ENCODE data around the gene ITGA8.

The ITGA8 gene

GRCh38 chr10:15473396-15473767 is 246.3 kb downstream of the ITGA8 start:
- DNase-seq: no peak
- no peak overlapping the region for H3K4me3 ChIP-seq (ENCODE audit: control insufficient read depth in 1 of 7, extremely low read depth in 1 of 7, insufficient read depth in 4 of 7, low read depth in 2 of 7, low read length in 6 of 7)
- H3K36me3 ChIP-seq (ENCODE audit: control insufficient read depth in 4 of 4, insufficient read depth in 4 of 4, low read length in 3 of 4): no peaks in the 10 kb centered on the region
- no peaks in the 10 kb centered on the region for H3K4me1 ChIP-seq (ENCODE audit: control extremely low read depth in 1 of 4, control insufficient read depth in 4 of 4, insufficient read depth in 4 of 4, low read length in 3 of 4)
- WGBS (ENCODE audit: insufficient coverage): 29% methylated on average over 5 of the region's 5 CpGs
- H3K27me3 ChIP-seq (replicated peaks in 2 of 5; ENCODE audit: control insufficient read depth in 4 of 5, insufficient read depth in 5 of 5, low read length in 4 of 5): peaks cover 0 to 16% (median 3%) of the 10 kb centered on the region in 5 experiments
- POLR2A ChIA-PET: no interaction called here
- CTCF ChIA-PET: no interaction called here
- no peaks in the 10 kb centered on the region for H3K9me3 ChIP-seq (ENCODE audit: control extremely low read depth in 1 of 5, control insufficient read depth in 4 of 5, insufficient read depth in 2 of 5, low read depth in 1 of 5, low read length in 4 of 5)
- H3K27ac ChIP-seq (ENCODE audit: insufficient read depth in 1 of 2, low read depth in 1 of 2, low read length in 2 of 2, poor library complexity in 1 of 2, severe bottlenecking in 2 of 2): no peak overlapping the region

- 76% methylated on average over 13 of the region's 16 CpGs for WGBS (ENCODE audit: insufficient coverage)
- no peaks in the 10 kb centered on the region for H3K9me3 ChIP-seq (ENCODE audit: control extremely low read depth in 1 of 5, control insufficient read depth in 4 of 5, insufficient read depth in 2 of 5, low read depth in 1 of 5, low read length in 4 of 5)
- peaks cover 0 to 13% (median 3%) of the 10 kb centered on the region in 5 experiments for H3K27me3 ChIP-seq (replicated peaks in 2 of 5; ENCODE audit: control insufficient read depth in 4 of 5, insufficient read depth in 5 of 5, low read length in 4 of 5)
- no peak overlapping the region for H3K4me3 ChIP-seq (ENCODE audit: control insufficient read depth in 1 of 7, extremely low read depth in 1 of 7, insufficient read depth in 4 of 7, low read depth in 2 of 7, low read length in 6 of 7)
- no peak for DNase-seq
- H3K4me1 ChIP-seq (ENCODE audit: control extremely low read depth in 1 of 4, control insufficient read depth in 4 of 4, insufficient read depth in 4 of 4, low read length in 3 of 4): no peaks in the 10 kb centered on the region
- ChIA-PET CTCF (no interaction called here), POLR2A (no interaction called here)
- no peak overlapping the region for H3K27ac ChIP-seq (ENCODE audit: insufficient read depth in 1 of 2, low read depth in 1 of 2, low read length in 2 of 2, poor library complexity in 1 of 2, severe bottlenecking in 2 of 2)
- H3K36me3 ChIP-seq (ENCODE audit: control insufficient read depth in 4 of 4, insufficient read depth in 4 of 4, low read length in 3 of 4): no peaks in the 10 kb centered on the region
These were observed 247.0 kb downstream of the ITGA8 start for GRCh38 chr10:15472431-15473395.

GRCh38 chr10:15472008-15472407 is 247.7 kb downstream of the ITGA8 start:
- 90% methylated on average over 2 of the region's 6 CpGs for WGBS (ENCODE audit: insufficient coverage)
- POLR2A ChIA-PET: no interaction called here
- no peak overlapping the region for H3K4me3 ChIP-seq (ENCODE audit: control insufficient read depth in 1 of 7, extremely low read depth in 1 of 7, insufficient read depth in 4 of 7, low read depth in 2 of 7, low read length in 6 of 7)
- H3K27me3 ChIP-seq (replicated peaks in 2 of 5; ENCODE audit: control insufficient read depth in 4 of 5, insufficient read depth in 5 of 5, low read length in 4 of 5): peaks cover 0 to 13% (median 3%) of the 10 kb centered on the region in 5 experiments
- no peaks in the 10 kb centered on the region for H3K9me3 ChIP-seq (ENCODE audit: control extremely low read depth in 1 of 5, control insufficient read depth in 4 of 5, insufficient read depth in 2 of 5, low read depth in 1 of 5, low read length in 4 of 5)
- H3K4me1 ChIP-seq (ENCODE audit: control extremely low read depth in 1 of 4, control insufficient read depth in 4 of 4, insufficient read depth in 4 of 4, low read length in 3 of 4): no peaks in the 10 kb centered on the region
- DNase-seq: no peak
- H3K27ac ChIP-seq (ENCODE audit: insufficient read depth in 1 of 2, low read depth in 1 of 2, low read length in 2 of 2, poor library complexity in 1 of 2, severe bottlenecking in 2 of 2): no peak overlapping the region
- no peaks in the 10 kb centered on the region for H3K36me3 ChIP-seq (ENCODE audit: control insufficient read depth in 4 of 4, insufficient read depth in 4 of 4, low read length in 3 of 4)
- CTCF ChIA-PET: no interaction called here

GRCh38 chr10:15469111-15469510 is 250.6 kb downstream of the ITGA8 start:
- Histone ChIP-seq H3K27me3 (replicated peaks in 2 of 5; ENCODE audit: control insufficient read depth in 4 of 5, insufficient read depth in 5 of 5, low read length in 4 of 5) (peaks cover 0 to 13% (median 3%) of the 10 kb centered on the region in 5 experiments), H3K36me3 (ENCODE audit: control insufficient read depth in 4 of 4, insufficient read depth in 4 of 4, low read length in 3 of 4) (no peaks in the 10 kb centered on the region), H3K4me3 (ENCODE audit: control insufficient read depth in 1 of 7, extremely low read depth in 1 of 7, insufficient read depth in 4 of 7, low read depth in 2 of 7, low read length in 6 of 7) (no peak overlapping the region), H3K27ac (ENCODE audit: insufficient read depth in 1 of 2, low read depth in 1 of 2, low read length in 2 of 2, poor library complexity in 1 of 2, severe bottlenecking in 2 of 2) (no peak overlapping the region), H3K4me1 (ENCODE audit: control extremely low read depth in 1 of 4, control insufficient read depth in 4 of 4, insufficient read depth in 4 of 4, low read length in 3 of 4) (no peaks in the 10 kb centered on the region), H3K9me3 (ENCODE audit: control extremely low read depth in 1 of 5, control insufficient read depth in 4 of 5, insufficient read depth in 2 of 5, low read depth in 1 of 5, low read length in 4 of 5) (no peaks in the 10 kb centered on the region)
- POLR2A ChIA-PET: no interaction called here
- 97% methylated on average over 5 of the region's 5 CpGs for WGBS (ENCODE audit: insufficient coverage)
- DNase-seq: no peak
- CTCF ChIA-PET: no interaction called here

GRCh38 chr10:15464381-15464780 is 255.3 kb downstream of the ITGA8 start:
- Histone ChIP-seq H3K9me3 (ENCODE audit: control extremely low read depth in 1 of 5, control insufficient read depth in 4 of 5, insufficient read depth in 2 of 5, low read depth in 1 of 5, low read length in 4 of 5) (peaks cover 0 to 2% (median 0%) of the 10 kb centered on the region in 5 experiments), H3K27me3 (replicated peaks in 2 of 5; ENCODE audit: control insufficient read depth in 4 of 5, insufficient read depth in 5 of 5, low read length in 4 of 5) (peaks cover 0 to 5% (median 0%) of the 10 kb centered on the region in 5 experiments), H3K4me3 (ENCODE audit: control insufficient read depth in 1 of 7, extremely low read depth in 1 of 7, insufficient read depth in 4 of 7, low read depth in 2 of 7, low read length in 6 of 7) (no peak overlapping the region), H3K4me1 (ENCODE audit: control extremely low read depth in 1 of 4, control insufficient read depth in 4 of 4, insufficient read depth in 4 of 4, low read length in 3 of 4) (no peaks in the 10 kb centered on the region), H3K36me3 (ENCODE audit: control insufficient read depth in 4 of 4, insufficient read depth in 4 of 4, low read length in 3 of 4) (no peaks in the 10 kb centered on the region), H3K27ac (ENCODE audit: insufficient read depth in 1 of 2, low read depth in 1 of 2, low read length in 2 of 2, poor library complexity in 1 of 2, severe bottlenecking in 2 of 2) (no peak overlapping the region)
- POLR2A ChIA-PET: no interaction called here
- no peak for DNase-seq
- WGBS (ENCODE audit: insufficient coverage): 100% methylated on average over 1 of the region's 3 CpGs
- CTCF ChIA-PET: no interaction called here

Data from common myeloid progenitor, CD34-positive (primary cell).